ENCODE results near the gene ZFR.

DNA sequence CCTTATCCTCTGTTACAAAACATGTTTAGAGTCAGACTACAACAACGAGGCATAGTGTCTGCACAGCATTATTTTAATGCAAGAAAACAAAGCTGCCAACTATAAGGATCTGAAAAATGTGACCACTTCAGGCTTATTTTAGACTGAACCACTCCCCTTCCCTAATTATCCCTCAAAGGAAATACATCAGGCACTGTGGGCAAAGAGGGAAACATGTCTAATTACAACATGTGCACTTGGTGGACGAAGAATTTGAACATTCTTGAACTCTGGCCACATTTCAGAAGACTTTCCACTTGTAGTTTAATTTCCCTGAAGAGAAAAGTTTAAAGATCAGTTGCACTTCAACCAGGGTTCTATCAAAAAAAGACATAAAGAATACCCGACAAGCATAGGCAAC, 135.6 kb downstream of the ZFR start:
- TF ChIP-seq, protein P1, sequence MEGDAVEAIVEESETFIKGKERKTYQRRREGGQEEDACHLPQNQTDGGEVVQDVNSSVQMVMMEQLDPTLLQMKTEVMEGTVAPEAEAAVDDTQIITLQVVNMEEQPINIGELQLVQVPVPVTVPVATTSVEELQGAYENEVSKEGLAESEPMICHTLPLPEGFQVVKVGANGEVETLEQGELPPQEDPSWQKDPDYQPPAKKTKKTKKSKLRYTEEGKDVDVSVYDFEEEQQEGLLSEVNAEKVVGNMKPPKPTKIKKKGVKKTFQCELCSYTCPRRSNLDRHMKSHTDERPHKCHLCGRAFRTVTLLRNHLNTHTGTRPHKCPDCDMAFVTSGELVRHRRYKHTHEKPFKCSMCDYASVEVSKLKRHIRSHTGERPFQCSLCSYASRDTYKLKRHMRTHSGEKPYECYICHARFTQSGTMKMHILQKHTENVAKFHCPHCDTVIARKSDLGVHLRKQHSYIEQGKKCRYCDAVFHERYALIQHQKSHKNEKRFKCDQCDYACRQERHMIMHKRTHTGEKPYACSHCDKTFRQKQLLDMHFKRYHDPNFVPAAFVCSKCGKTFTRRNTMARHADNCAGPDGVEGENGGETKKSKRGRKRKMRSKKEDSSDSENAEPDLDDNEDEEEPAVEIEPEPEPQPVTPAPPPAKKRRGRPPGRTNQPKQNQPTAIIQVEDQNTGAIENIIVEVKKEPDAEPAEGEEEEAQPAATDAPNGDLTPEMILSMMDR (IDR thresholded peaks at IDR 0.05) = no peak
- TF ChIP-seq POLR2A (IDR thresholded peaks at IDR 0.05) = no peak

Data from ovary (tissue), 3 donors.